ENCODE measurements around the gene DYNC2I2. TPM values are rescaled to one million over a fixed set of nuclear protein-coding genes. Genes with fewer than 3 reads are reported as not detected.

DYNC2I2 gene
- total RNA-seq, 4 donors from 2014 or later, result 41.4 to 160 (median 94.9) TPM

DNA sequence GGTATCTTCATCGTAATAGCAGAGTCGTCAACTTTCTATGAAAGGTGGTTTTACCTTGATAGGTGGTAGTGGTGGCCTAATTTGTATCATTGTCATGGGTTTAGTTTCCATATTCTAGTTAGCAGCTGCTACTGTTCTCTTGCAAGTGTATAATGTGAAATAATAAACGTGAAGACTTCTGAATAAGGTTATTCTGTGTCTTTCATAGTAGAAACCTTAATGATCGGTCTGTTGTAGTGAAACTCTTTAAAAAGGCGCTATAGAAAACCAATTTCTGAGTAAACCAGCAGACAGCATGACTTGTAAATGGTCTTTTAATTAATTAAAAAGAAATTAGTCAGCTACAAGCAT, 34.0 kb upstream of the DYNC2I2 start:
- TF ChIP-seq, protein P1, sequence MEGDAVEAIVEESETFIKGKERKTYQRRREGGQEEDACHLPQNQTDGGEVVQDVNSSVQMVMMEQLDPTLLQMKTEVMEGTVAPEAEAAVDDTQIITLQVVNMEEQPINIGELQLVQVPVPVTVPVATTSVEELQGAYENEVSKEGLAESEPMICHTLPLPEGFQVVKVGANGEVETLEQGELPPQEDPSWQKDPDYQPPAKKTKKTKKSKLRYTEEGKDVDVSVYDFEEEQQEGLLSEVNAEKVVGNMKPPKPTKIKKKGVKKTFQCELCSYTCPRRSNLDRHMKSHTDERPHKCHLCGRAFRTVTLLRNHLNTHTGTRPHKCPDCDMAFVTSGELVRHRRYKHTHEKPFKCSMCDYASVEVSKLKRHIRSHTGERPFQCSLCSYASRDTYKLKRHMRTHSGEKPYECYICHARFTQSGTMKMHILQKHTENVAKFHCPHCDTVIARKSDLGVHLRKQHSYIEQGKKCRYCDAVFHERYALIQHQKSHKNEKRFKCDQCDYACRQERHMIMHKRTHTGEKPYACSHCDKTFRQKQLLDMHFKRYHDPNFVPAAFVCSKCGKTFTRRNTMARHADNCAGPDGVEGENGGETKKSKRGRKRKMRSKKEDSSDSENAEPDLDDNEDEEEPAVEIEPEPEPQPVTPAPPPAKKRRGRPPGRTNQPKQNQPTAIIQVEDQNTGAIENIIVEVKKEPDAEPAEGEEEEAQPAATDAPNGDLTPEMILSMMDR (IDR thresholded peaks at IDR 0.05), result no peak
- no peak for TF ChIP-seq POLR2AphosphoS5 (IDR thresholded peaks at IDR 0.05)
- H3K4me3 ChIP-seq, result peak overlapping the region; percentile 73 to 97 (median 84)
- H3K27ac ChIP-seq, result peak overlapping the region; percentile 80 to 97 (median 83)
- no peak for DNase-seq
- intact Hi-C loops (cut with DNase I; ENCODE audit: low total_unique reads), result no loop called here
- H3K4me1 ChIP-seq, result peaks cover 20 to 36% (median 27%) of the 10 kb centered on the region in 4 donors
- peaks cover 0 to 30% (median 15%) of the 10 kb centered on the region in 4 donors for H3K36me3 ChIP-seq
- no peaks in the 10 kb centered on the region for H3K27me3 ChIP-seq
- WGBS, 2 donors (ENCODE audit: low coverage in 1 of 2), result 6 to 15% methylated on average over 3 to 5 of the region's 5 CpGs
- in situ Hi-C loops (cut with MboI; ENCODE audit: low pct_ligation_motif_present in 1 of 4, low pct_unique_long_range_greater_than_20kb in 1 of 4, low sequenced_read_pairs in 3 of 4), result no loop called here
- no peaks in the 10 kb centered on the region for H3K9me3 ChIP-seq

DNA sequence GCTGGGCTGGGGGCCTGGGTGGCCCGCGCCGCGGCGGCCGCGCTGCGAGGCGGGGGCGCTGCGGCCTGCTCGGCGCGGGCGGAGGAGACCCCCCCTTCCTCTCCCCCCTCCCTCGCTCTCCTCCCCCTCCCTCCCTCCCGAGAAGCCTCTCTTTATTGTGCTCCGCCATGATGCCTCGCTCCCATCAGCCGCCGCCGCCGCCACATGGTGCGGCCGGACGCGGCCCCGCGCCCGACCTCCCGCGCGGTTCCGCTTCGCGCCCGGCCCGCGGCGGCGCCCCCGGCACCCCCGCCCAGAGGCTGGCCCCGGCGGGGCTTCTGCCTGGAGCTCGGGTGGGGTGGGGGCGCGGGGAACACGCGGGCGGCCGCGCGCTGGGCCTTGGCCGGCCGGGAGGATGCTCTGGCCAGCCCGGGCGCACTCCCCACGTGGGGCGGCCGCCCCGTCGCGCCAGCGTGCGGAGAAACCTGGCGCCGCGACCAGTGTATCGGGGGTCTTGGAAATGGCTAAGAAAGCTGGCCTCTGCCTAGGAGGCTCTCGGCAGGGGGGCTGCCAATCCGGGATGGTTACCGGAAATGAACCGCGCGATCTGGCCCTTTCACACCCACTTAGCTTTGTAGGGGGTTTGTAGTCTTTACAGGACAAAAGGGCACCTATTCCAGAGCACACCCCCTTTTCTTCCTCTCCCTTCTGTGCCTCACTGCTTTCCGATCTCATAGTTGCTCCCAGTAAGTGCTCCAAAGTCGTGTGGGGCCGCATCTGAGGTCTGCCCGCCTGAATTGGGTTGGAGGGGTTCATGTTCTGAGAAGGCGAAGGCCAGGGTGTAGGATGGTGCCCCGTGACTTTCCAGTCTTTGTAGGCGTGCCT, 33.4 kb upstream of the DYNC2I2 start:
- no peaks in the 10 kb centered on the region for H3K27me3 ChIP-seq
- H3K9me3 ChIP-seq, result no peaks in the 10 kb centered on the region
- H3K4me3 ChIP-seq, result peak overlapping the region; percentile 73 to 97 (median 84)
- peak overlapping the region; percentile 80 to 97 (median 83) for H3K27ac ChIP-seq
- H3K4me1 ChIP-seq, result peaks cover 22 to 42% (median 33%) of the 10 kb centered on the region in 4 donors
- in situ Hi-C loops (cut with MboI; ENCODE audit: low pct_ligation_motif_present in 1 of 4, low pct_unique_long_range_greater_than_20kb in 1 of 4, low sequenced_read_pairs in 3 of 4), result no loop called here
- 0% methylated on average over 54 of the region's 83 CpGs; no CpG with 5 or more reads in 1 of the 2 donors for WGBS, 2 donors (ENCODE audit: low coverage in 1 of 2)
- intact Hi-C loops (cut with DNase I; ENCODE audit: low total_unique reads), result loop anchor here (2.0 kb wide), 1 partner anchor 33 kb away; the partner anchor contains the start of gene DYNC2I2
- H3K36me3 ChIP-seq, result peaks cover 0 to 30% (median 13%) of the 10 kb centered on the region in 4 donors
- DNase-seq, result peak; percentile 46
- TF ChIP-seq, protein P1 (IDR thresholded peaks at IDR 0.05), result no peak
- TF ChIP-seq EP300 (IDR thresholded peaks at IDR 0.05; ENCODE audit: low read depth), result no peak
- no peak for TF ChIP-seq POLR2AphosphoS5 (IDR thresholded peaks at IDR 0.05)
- TF ChIP-seq POLR2A (IDR thresholded peaks at IDR 0.05), result no peak

DNA sequence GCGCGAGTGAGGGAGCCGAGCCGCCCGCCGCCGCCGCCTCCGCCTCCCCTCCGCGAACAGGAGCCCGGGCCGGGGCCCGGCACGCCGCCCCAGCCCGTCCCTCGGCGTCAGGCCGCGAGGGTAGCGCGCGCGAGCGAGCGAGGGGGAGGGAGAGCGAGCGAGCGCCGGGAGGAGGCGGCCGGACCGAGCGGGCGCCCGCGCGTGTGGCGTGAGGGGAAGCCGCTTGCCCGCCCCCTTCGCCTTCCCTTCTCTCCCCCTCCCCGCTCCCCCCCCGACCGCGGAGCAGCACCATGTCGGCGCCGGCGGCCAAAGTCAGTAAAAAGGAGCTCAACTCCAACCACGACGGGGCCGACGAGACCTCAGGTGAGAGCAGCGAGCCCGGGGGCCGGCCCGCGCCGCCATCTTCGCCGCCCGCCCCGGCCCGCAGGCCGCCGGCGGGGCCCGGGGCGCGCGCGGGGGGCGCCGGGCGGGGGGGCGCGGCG, 32.7 kb upstream of the DYNC2I2 start:
- TF ChIP-seq POLR2AphosphoS5 (IDR thresholded peaks at IDR 0.05) (no peak), EP300 (IDR thresholded peaks at IDR 0.05; ENCODE audit: low read depth) (no peak), POLR2A (IDR thresholded peaks at IDR 0.05) (no peak)
- TF ChIP-seq, protein P1 (IDR thresholded peaks at IDR 0.05), result no peak
- H3K4me1 ChIP-seq, result peaks cover 26 to 49% (median 39%) of the 10 kb centered on the region in 4 donors
- H3K9me3 ChIP-seq, result no peaks in the 10 kb centered on the region
- intact Hi-C loops (cut with DNase I; ENCODE audit: low total_unique reads) (loop anchor here (2.0 kb wide), 1 partner anchor 33 kb away; the partner anchor contains the start of gene DYNC2I2), in situ Hi-C loops (cut with MboI; ENCODE audit: low pct_ligation_motif_present in 1 of 4, low pct_unique_long_range_greater_than_20kb in 1 of 4, low sequenced_read_pairs in 3 of 4) (no loop called here)
- H3K27me3 ChIP-seq, result no peaks in the 10 kb centered on the region
- 0% methylated on average over 37 of the region's 80 CpGs; no CpG with 5 or more reads in 1 of the 2 donors for WGBS, 2 donors (ENCODE audit: low coverage in 1 of 2)
- H3K36me3 ChIP-seq, result peaks cover 0 to 25% (median 12%) of the 10 kb centered on the region in 4 donors
- peak overlapping the region; percentile 85 to 97 (median 94) for H3K4me3 ChIP-seq
- DNase-seq, result no peak
- H3K27ac ChIP-seq, result peak overlapping the region; percentile 95 to 99 (median 98)
